Measurements from ENCODE around the gene MLH3. TPM values are rescaled to one million over a fixed set of nuclear protein-coding genes. Genes with fewer than 3 reads are reported as not detected.

MLH3 gene
- total and polyA plus RNA-seq, 2 donors (not counting 3 experiments of a cell fraction or from before 2014, with no cell fraction given): 4.8 to 16.5 TPM

GRCh38 chr14:75013290-75013689 is 38.0 kb downstream of the MLH3 start:
- Histone ChIP-seq H4K20me1 (replicated peaks; ENCODE audit: control insufficient read depth, extremely low read depth, insufficient read depth, low read length) (no peaks in the 10 kb centered on the region), H3K36me3 (ENCODE audit: control insufficient read depth in 2 of 2, extremely low read depth in 1 of 2, insufficient read depth in 2 of 2, low read length in 2 of 2) (peaks cover 9 to 17% of the 10 kb centered on the region in 2 experiments), H3K27ac (ENCODE audit: insufficient read depth, low read depth, low read length) (no peak overlapping the region), H3K4me1 (ENCODE audit: control insufficient read depth, extremely low read depth, insufficient read depth, low read length) (peaks cover 14% of the 10 kb centered on the region), H2AFZ (ENCODE audit: low read depth, low read length) (no peak overlapping the region), H3K9ac (replicated peaks; ENCODE audit: extremely low read depth, insufficient read depth, low read length) (no peak overlapping the region), H3K4me3 (replicated peaks in 1 of 3; ENCODE audit: insufficient read depth in 1 of 3, low read depth in 1 of 3, low read length in 3 of 3) (no peak overlapping the region), H3K9me3 (replicated peaks; ENCODE audit: control insufficient read depth, insufficient read depth, low read length) (no peaks in the 10 kb centered on the region), H3K27me3 (ENCODE audit: control insufficient read depth in 2 of 2, insufficient read depth in 2 of 2, low read length in 2 of 2) (no peaks in the 10 kb centered on the region), H3K9me1 (replicated peaks; ENCODE audit: control insufficient read depth, extremely low read depth, insufficient read depth, low read length) (no peaks in the 10 kb centered on the region), H3K79me2 (ENCODE audit: control insufficient read depth, insufficient read depth, low read length) (no peaks in the 10 kb centered on the region), H3K4me2 (ENCODE audit: insufficient read depth, low read length) (no peak overlapping the region)
- intact Hi-C loops (cut with micrococcal nuclease) (no loop called here), dilution Hi-C loops (cut with MboI; ENCODE audit: extremely low pct_ligation_motif_present, low sequenced_read_pairs) (no loop called here)
- FAIRE-seq: no peak
- DNase-seq (ENCODE audit: low read depth, low spot score): no peak
- BruUV-seq (replicated peaks): no TSS peak
- CTCF ChIA-PET: interaction anchor here (1.0 to 2.1 kb wide), 3 partner anchors 10 to 106 kb away, joined by 3 to 10 read pairs (median 3); no protein-coding TSS in a partner anchor
- POLR2A ChIA-PET: interaction anchor here (0.6 to 2.5 kb wide), 3 partner anchors 21 to 59 kb away, joined by 3 to 10 read pairs (median 4); partner anchors contain the start of gene PGF
- TF ChIP-seq MYC (IDR thresholded peaks at IDR 0.05; ENCODE audit: low read depth, low read length) (no peak), EZH2 (IDR thresholded peaks at IDR 0.05; ENCODE audit: borderline replicate concordance, low read depth, low read length, severe bottlenecking) (no peak), MAX (IDR thresholded peaks at IDR 0.05; ENCODE audit: insufficient read depth, insufficient read length) (no peak), GATA2 (IDR thresholded peaks at IDR 0.05; ENCODE audit: insufficient read depth, insufficient read length, low read depth, low read length) (no peak), POLR2A (IDR thresholded peaks at IDR 0.05; ENCODE audit: low read depth, low read length) (no peak), CTCF (IDR thresholded peaks at IDR 0.05; ENCODE audit: extremely low read depth in 1 of 2, insufficient read depth in 1 of 2, low read depth in 1 of 2, low read length in 2 of 2) (no peak)

All from endothelial cell of umbilical vein (primary cell).